K562 (cell line): ENCODE measurements around the gene SLC44A5. TPM values are rescaled to one million over a fixed set of nuclear protein-coding genes. Genes with fewer than 3 reads are reported as not detected.

Experiments
- ATAC-seq: fragments of 200-7000 bp; cut with Tn5 transposase; 3 replicates; pipeline ENCODE4 v1.9.1; 2020; ENCODE audit warnings: moderate library complexity
- BruUV-seq: library from RNA; stranded (reverse); fragments of 400-500 nt; replicated peaks from 2 replicates; lab custom pipeline; 2021; lab: Mats Ljungman, UMichigan
- CTCF ChIA-PET: fragments of 300-600 bp; formaldehyde crosslinking; extraction: SDS; loops from one replicate; lab custom pipeline; 2021; ENCODE audit warnings: low intra/inter-chr PET ratio; lab: Yijun Ruan, JAX
- POLR2A ChIA-PET: fragments of 300-600, 350-650 bp; sonication (Branson Sonifier 250); formaldehyde crosslinking; extraction: SDS; loops from one replicate; lab custom pipeline; 2021; ENCODE audit warnings: antibody characterized with exemption, inconsistent platforms; lab: Yijun Ruan, JAX
- DNase-seq, 4 experiments: peaks; one replicate each; pipeline versions ENCODE4 v3.0.0 to v3.0.0-alpha.2; 2011 to 2018; ENCODE audit warnings: low spot score in 3 of 4, mixed read lengths in 3 of 4; ENCODE audit errors: extremely low read depth in 1 of 4
- FAIRE-seq: peaks from 2 replicates; lab custom pipeline; 2011; peaks lifted over from hg19 to GRCh38; lab: Jason Lieb, UNC
- H2AFZ ChIP-seq: 2 replicates; pipeline ENCODE4 v1.6.0; 2011; ENCODE audit warnings: low read depth, low read length, control low read depth, inconsistent platforms
- H3K27ac ChIP-seq: fragments of 200-600 bp; 3 replicates; pipeline ENCODE4 v1.8.0; 2011; ENCODE audit warnings: low read depth, mild to moderate bottlenecking, control low read depth, inconsistent platforms, low read length, moderate library complexity, mixed read lengths; ENCODE audit errors: extremely low read depth
- H3K27me3 ChIP-seq, 2 experiments: fragments of 300-600 bp in 1 of 2; 2 replicates in 1 of 2; 3 replicates in 1 of 2; pipeline versions ENCODE4 v1.6.0 to v1.8.0; 2011; ENCODE audit warnings: inconsistent platforms in 2 of 2, low read length in 2 of 2, mild to moderate bottlenecking in 1 of 2, mixed read lengths in 1 of 2, moderate library complexity in 1 of 2; ENCODE audit not compliant: control insufficient read depth in 2 of 2, insufficient read depth in 2 of 2
- H3K36me3 ChIP-seq: fragments of 300-600 bp; 3 replicates; pipeline ENCODE4 v1.8.0; 2011; ENCODE audit warnings: mild to moderate bottlenecking, low read length, inconsistent platforms; ENCODE audit not compliant: control insufficient read depth, insufficient read depth
- H3K4me1 ChIP-seq, 2 experiments: fragments of 200-600 bp in 1 of 2; replicated peaks in 1 of 2; 2 replicates in 1 of 2; 3 replicates in 1 of 2; pipeline versions ENCODE4 v1.5.1 to v1.8.0; 2011; ENCODE audit warnings: inconsistent platforms in 2 of 2, low read length in 2 of 2, mild to moderate bottlenecking in 1 of 2, mixed read lengths in 1 of 2, moderate library complexity in 1 of 2; ENCODE audit not compliant: control insufficient read depth in 2 of 2, insufficient read depth in 2 of 2
- H3K4me2 ChIP-seq: 2 replicates; pipeline ENCODE4 v1.6.1; 2011; ENCODE audit warnings: low read length, control low read depth, inconsistent platforms, mixed read lengths; ENCODE audit not compliant: insufficient read depth
- H3K4me3 ChIP-seq: fragments of 200-600 bp; sonication (generic), shearing (Covaris generic); 2 replicates; pipeline ENCODE4 v1.5.1; 2016; ENCODE audit warnings: control low read depth, inconsistent platforms
- H3K79me2 ChIP-seq: fragments of 200-600 bp; 3 replicates; pipeline ENCODE4 v1.8.0; 2011; ENCODE audit warnings: low read length, inconsistent platforms; ENCODE audit not compliant: control insufficient read depth, insufficient read depth
- H3K9ac ChIP-seq, 2 experiments: 2 replicates each; pipeline versions ENCODE4 v1.6.0 to v1.6.1; 2011; ENCODE audit warnings: low read depth in 2 of 2, low read length in 2 of 2, control low read depth in 1 of 2, inconsistent platforms in 1 of 2, mild to moderate bottlenecking in 1 of 2, mixed read lengths in 1 of 2; ENCODE audit not compliant: insufficient read depth in 1 of 2
- H3K9me1 ChIP-seq: one replicate; pipeline ENCODE4 v1.6.0; 2011; ENCODE audit warnings: inconsistent platforms, mild to moderate bottlenecking, low read length, moderate library complexity; ENCODE audit not compliant: control insufficient read depth, insufficient read depth
- H3K9me3 ChIP-seq: replicated peaks from 2 replicates; pipeline ENCODE4 v1.5.1; 2011; ENCODE audit warnings: low read depth, low read length, inconsistent platforms; ENCODE audit not compliant: control insufficient read depth, insufficient read depth
- H4K20me1 ChIP-seq: replicated peaks from 2 replicates; pipeline ENCODE4 v1.6.1; 2011; ENCODE audit warnings: low read length, inconsistent platforms, mixed read lengths; ENCODE audit not compliant: control insufficient read depth, insufficient read depth
- EZH2 ChIP-seq: IDR thresholded peaks from 2 replicates; pipeline ENCODE4 v1.6.1; 2012; ENCODE audit warnings: low read depth, mild to moderate bottlenecking, inconsistent platforms, low read length, borderline replicate concordance
- KDM1A ChIP-seq, 2 experiments: fragments of 450-650 bp; IDR thresholded peaks; 2 replicates each; pipeline ENCODE4 v1.6.1; 2016; ENCODE audit warnings: mild to moderate bottlenecking in 2 of 2
- MTA1 ChIP-seq: fragments of 450-650 bp; IDR thresholded peaks from 2 replicates; pipeline ENCODE4 v1.6.1; 2017; ENCODE audit warnings: borderline replicate concordance
- NBN ChIP-seq: fragments of 450-650 bp; IDR thresholded peaks from 2 replicates; pipeline ENCODE4 v1.6.1; 2016; ENCODE audit warnings: low read depth, mild to moderate bottlenecking
- SLC30A9 ChIP-seq: fragments of 250-450 bp; sonication (Bioruptor Pico); IDR thresholded peaks from 2 replicates; pipeline ENCODE4 v1.8.0; 2022; ENCODE audit warnings: mild to moderate bottlenecking, moderate library complexity
- SMAD2 ChIP-seq: fragments of 150-350 bp; IDR thresholded peaks from 2 replicates; pipeline ENCODE4 v1.6.1; 2014; ENCODE audit warnings: low read depth, mild to moderate bottlenecking, low read length
- TEAD1 ChIP-seq, 2 experiments: fragments of 450-650 bp in 1 of 2; sonication (generic) in 1 of 2; formaldehyde crosslinking; IDR thresholded peaks; 2 replicates each; pipeline versions ENCODE4 v1.4.0 to v1.8.0; 2020 to 2022; ENCODE audit warnings: mild to moderate bottlenecking in 2 of 2, missing genetic modification reagents in 1 of 2
- WGBS: fragments of 100-300 bp; shearing (Covaris generic); methylation state at CpG from one replicate; pipeline ENCODE4 v1.1.6; 2016; ENCODE audit warnings: low coverage, mixed read lengths; ENCODE audit not compliant: insufficient coverage; ENCODE audit errors: missing lambda C conversion rate; 5-methylcytosine and 5-hydroxymethylcytosine counted together
- in situ Hi-C: fragments of 300-500 bp; cut with MboI; formaldehyde crosslinking; loops from 4 replicates; pipeline ENCODE4 v1.15.0; 2018; ENCODE audit warnings: inconsistent platforms, mixed read lengths
- intact Hi-C: fragments of 100-400 bp; cut with micrococcal nuclease; formaldehyde crosslinking; loops from 2 replicates; pipeline ENCODE4 v1.14.2; 2022
- polyA plus RNA-seq, 8 experiments: library from polyadenylated mRNA; depleted of rRNA in 4 of 8; stranded (reverse) in 5 of 8; unstranded in 3 of 8; fragments of >200 nt; fragmentation: Nextera tagmentation in 2 of 8; fragmentation: Illumina TruSeq in 1 of 8; extraction: Ambion mirVana in 2 of 8; extraction: Trizol in 1 of 8; gene quantifications; 2 replicates each; pipeline versions ENCODE4 v1.2.1 to v1.2.3, GENCODE V29; 2011 to 2014; ENCODE audit warnings: inconsistent platforms in 1 of 8, missing spikeins in 1 of 8
- total RNA-seq, 7 experiments: library from RNA; depleted of rRNA in 6 of 7; stranded (reverse); fragments of >200 nt in 6 of 7; fragmentation: Illumina TruSeq in 2 of 7; extraction: Trizol in 2 of 7; gene quantifications; 2 replicates each; pipeline versions ENCODE4 v1.2.1 to v1.2.3, GENCODE V29; 2011 to 2021; ENCODE audit warnings: low replicate concordance in 1 of 7
- TF ChIP-seq, protein P1 (sequence below): IDR thresholded peaks from 2 replicates; pipeline ENCODE4 v1.6.1; 2012; ENCODE audit warnings: low read depth, low read length, improper control_type of control experiment, borderline replicate concordance

The SLC44A5 gene
- total and polyA plus RNA-seq, 9 of the 15 experiments (the other 6 are each of a cell fraction or from before 2014, with no cell fraction given): 1.2 to 10.1 (median 3.2) TPM

DNA sequence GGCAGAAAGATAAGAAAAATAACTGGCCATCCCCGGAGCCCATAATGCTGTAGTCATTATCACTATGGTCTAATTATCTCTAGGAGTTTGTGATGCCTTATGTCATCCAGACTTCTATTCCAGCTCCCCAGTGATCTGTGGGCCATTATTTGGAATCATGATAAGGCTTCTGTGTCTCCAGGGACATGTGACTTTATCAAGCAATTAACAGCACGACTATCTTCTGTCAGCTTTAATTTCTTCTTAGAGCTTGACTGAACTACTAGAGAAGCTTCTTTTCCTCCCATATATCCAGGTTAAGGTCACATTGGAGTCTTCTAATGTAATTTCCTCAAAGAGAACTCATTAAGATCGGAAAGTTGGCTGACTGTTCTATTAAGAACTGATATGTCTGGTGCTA, 376.4 kb downstream of the SLC44A5 start:
- DNase-seq: no peak
- WGBS: 20% methylated on average over 3 of the region's 3 CpGs
- Histone ChIP-seq H4K20me1 (no peaks in the 10 kb centered on the region), H3K27ac (no peak overlapping the region), H3K4me1 (no peaks in the 10 kb centered on the region), H3K4me3 (no peak overlapping the region), H3K9ac (no peak overlapping the region), H3K9me3 (no peaks in the 10 kb centered on the region), H2AFZ (no peak overlapping the region), H3K79me2 (no peaks in the 10 kb centered on the region), H3K27me3 (no peaks in the 10 kb centered on the region), H3K4me2 (no peak overlapping the region), H3K36me3 (no peaks in the 10 kb centered on the region), H3K9me1 (no peaks in the 10 kb centered on the region)
- no peak for TF ChIP-seq MTA1
- TF ChIP-seq NBN: no peak
- no peak for TF ChIP-seq SMAD2
- no peak for TF ChIP-seq EZH2
- no TSS peak for BruUV-seq
- in situ Hi-C loops: no loop called here
- POLR2A ChIA-PET: no interaction called here
- intact Hi-C loops: no loop called here
- ATAC-seq: no peak
- CTCF ChIA-PET: interaction anchor here (1.4 kb wide), 1 partner anchor 395 kb away, joined by 3 read pairs; no protein-coding TSS in a partner anchor
- no peak for FAIRE-seq

DNA sequence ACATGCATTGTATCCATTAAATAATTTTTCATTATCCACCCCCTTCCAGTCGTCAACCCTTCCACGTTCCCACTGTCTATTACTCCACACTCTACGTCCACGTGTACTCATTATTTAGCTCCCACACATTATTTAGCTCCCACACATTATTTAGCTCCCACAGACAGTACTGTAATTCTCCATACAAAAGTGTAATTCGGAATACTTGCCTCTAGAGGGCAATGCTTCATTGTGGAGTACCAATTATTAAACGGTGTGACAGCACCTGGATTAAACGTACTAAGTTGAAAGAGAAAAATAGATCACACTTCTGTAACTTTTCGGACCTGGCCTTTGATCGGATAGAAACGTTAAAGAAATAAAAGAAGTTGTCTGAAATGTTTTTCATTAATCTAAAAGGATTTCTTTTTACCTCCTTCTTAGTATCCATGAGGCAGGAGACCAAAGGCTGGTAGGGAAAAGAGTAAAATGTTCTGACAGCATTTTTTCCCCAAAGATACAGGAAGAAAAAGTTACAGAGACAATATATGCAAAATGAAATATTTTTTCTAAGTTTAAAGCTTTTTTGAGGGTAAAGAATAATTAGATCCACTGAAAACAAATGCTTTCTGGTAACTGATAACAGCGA, 377.5 kb downstream of the SLC44A5 start:
- no peak overlapping the region for H3K4me3 ChIP-seq
- CTCF ChIA-PET: interaction anchor here (0.8 to 2.2 kb wide), 3 partner anchors 396 to 921 kb away, joined by 3 to 9 read pairs (median 3); no protein-coding TSS in a partner anchor
- in situ Hi-C loops (no loop called here), intact Hi-C loops (loop anchor here (1.0 kb wide), 1 partner anchor 399 kb away; no protein-coding TSS in a partner anchor)
- POLR2A ChIA-PET: interaction anchor here (1.1 kb wide), 2 partner anchors 27 to 565 kb away, joined by 3 read pairs; no protein-coding TSS in a partner anchor
- 8% methylated on average over 11 of the region's 11 CpGs for WGBS
- DNase-seq (peak; percentile 22 to 53 (median 28)), ATAC-seq (peak; percentile 94), FAIRE-seq (peak; percentile 65)
- no peaks in the 10 kb centered on the region for H3K4me1 ChIP-seq
- H3K27me3 ChIP-seq: no peaks in the 10 kb centered on the region
- H3K9ac ChIP-seq: no peak overlapping the region
- H3K27ac ChIP-seq: no peak overlapping the region
- H3K9me3 ChIP-seq: no peaks in the 10 kb centered on the region
- H3K79me2 ChIP-seq: no peaks in the 10 kb centered on the region
- H4K20me1 ChIP-seq: no peaks in the 10 kb centered on the region
- no TSS peak for BruUV-seq
- no peaks in the 10 kb centered on the region for H3K9me1 ChIP-seq
- no peaks in the 10 kb centered on the region for H3K36me3 ChIP-seq
- no peak overlapping the region for H3K4me2 ChIP-seq
- H2AFZ ChIP-seq: no peak overlapping the region
- TF ChIP-seq KDM1A (IDR thresholded peaks at IDR 0.05) (no peak), SLC30A9 (CRISPR knock-in tag) (no peak), TEAD1 (CRISPR knock-in tag; IDR thresholded peaks at IDR 0.05) (peak; percentile 56 to 73; a peak in 2 of 4 replicates)
- TF ChIP-seq, protein P1, sequence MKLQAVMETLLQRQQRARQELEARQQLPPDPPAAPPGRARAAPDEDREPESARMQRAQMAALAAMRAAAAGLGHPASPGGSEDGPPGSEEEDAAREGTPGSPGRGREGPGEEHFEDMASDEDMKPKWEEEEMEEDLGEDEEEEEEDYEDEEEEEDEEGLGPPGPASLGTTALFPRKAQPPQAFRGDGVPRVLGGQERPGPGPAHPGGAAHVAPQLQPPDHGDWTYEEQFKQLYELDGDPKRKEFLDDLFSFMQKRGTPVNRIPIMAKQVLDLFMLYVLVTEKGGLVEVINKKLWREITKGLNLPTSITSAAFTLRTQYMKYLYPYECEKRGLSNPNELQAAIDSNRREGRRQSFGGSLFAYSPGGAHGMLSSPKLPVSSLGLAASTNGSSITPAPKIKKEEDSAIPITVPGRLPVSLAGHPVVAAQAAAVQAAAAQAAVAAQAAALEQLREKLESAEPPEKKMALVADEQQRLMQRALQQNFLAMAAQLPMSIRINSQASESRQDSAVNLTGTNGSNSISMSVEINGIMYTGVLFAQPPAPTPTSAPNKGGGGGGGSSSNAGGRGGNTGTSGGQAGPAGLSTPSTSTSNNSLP: 0 out of 2 replicates have a peak, but pooled peaks have one; percentile 58
